Measurements from ENCODE around the gene GFI1. TPM values are rescaled to one million over a fixed set of nuclear protein-coding genes. Genes with fewer than 3 reads are reported as not detected.
"Not testable (repeated sequence)": the region's sequence is repeated elsewhere in the genome, so short reads cannot be mapped to it uniquely, and the experiment has no call there.

GFI1 gene
- total RNA-seq, 1 experiment from 2014 or later, result 0.84 TPM

- Histone ChIP-seq H3K9me2 (replicated peaks; ENCODE audit: low read length) (no peaks in the 10 kb centered on the region), H3K4me2 (ENCODE audit: low read length) (no peak overlapping the region), H3K27me3 (ENCODE audit: low read length) (no peaks in the 10 kb centered on the region), H3K27ac (ENCODE audit: low read length) (no peak overlapping the region), H3K4me3 (ENCODE audit: low read length) (no peak overlapping the region), H3K79me2 (ENCODE audit: low read length) (no peaks in the 10 kb centered on the region), H3K9me3 (ENCODE audit: low read length) (no peaks in the 10 kb centered on the region), H4K20me1 (ENCODE audit: low read length) (no peaks in the 10 kb centered on the region), H2AFZ (ENCODE audit: low read length) (no peak overlapping the region), H3K36me3 (ENCODE audit: low read depth, low read length) (no peaks in the 10 kb centered on the region), H3F3A (ENCODE audit: low read length, unreplicated experiment) (no peaks in the 10 kb centered on the region), H3K4me1 (ENCODE audit: insufficient read depth, low read length) (0 out of 2 replicates have a peak, but pooled peaks cover 7% of the 10 kb centered on the region), H3K9ac (ENCODE audit: low read length) (no peak overlapping the region)
- POLR2A ChIA-PET (ENCODE audit: unreplicated experiment), result no interaction called here
- TF ChIP-seq CTCF (conservative IDR thresholded peaks at IDR 0.05; ENCODE audit: low read depth, low read length), result no peak
- no peak for TF ChIP-seq EZH2phosphoT487 (IDR thresholded peaks at IDR 0.05; ENCODE audit: borderline replicate concordance, low read length)
- TF ChIP-seq EZH2 (IDR thresholded peaks at IDR 0.05; ENCODE audit: low read length, unreplicated experiment), result no peak
- intact Hi-C loops (cut with micrococcal nuclease), result no loop called here
- ATAC-seq (no peak), DNase-seq (no peak)
- CTCF ChIA-PET, result no interaction called here
- no TSS peak for BruUV-seq (replicated peaks)
Observed at GRCh38 chr1:92441316-92441696, 45.4 kb downstream of the GFI1 start.

DNA sequence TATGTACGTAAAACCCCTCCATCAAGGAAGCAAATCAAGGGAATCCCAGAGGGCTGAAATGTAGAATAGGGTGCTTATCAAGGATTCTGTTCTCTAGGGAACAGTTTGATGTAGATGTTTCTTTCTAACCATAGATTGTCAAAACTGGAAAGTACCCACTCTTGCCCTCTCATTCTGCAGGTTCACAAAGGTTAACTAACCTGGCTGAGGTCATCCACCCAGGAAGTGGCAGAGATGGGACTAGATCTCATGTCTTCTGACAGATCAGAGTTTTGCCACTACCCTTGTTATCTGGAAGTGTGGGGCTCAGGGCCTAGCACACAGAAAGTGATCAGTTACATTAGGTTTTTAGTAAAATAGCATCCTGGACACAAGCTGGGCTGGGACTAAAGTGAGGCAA lies 47.4 kb downstream of the GFI1 start:
- Histone ChIP-seq H3K79me2 (ENCODE audit: low read length) (no peaks in the 10 kb centered on the region), H3F3A (ENCODE audit: low read length, unreplicated experiment) (no peaks in the 10 kb centered on the region), H3K27me3 (ENCODE audit: low read length) (no peaks in the 10 kb centered on the region), H3K9me2 (replicated peaks; ENCODE audit: low read length) (no peaks in the 10 kb centered on the region), H2AFZ (ENCODE audit: low read length) (no peak overlapping the region), H3K36me3 (ENCODE audit: low read depth, low read length) (no peaks in the 10 kb centered on the region), H3K4me1 (ENCODE audit: insufficient read depth, low read length) (0 out of 2 replicates have a peak, but pooled peaks cover 2% of the 10 kb centered on the region), H3K9ac (ENCODE audit: low read length) (no peak overlapping the region), H3K9me3 (ENCODE audit: low read length) (no peaks in the 10 kb centered on the region), H3K4me2 (ENCODE audit: low read length) (no peak overlapping the region), H4K20me1 (ENCODE audit: low read length) (no peaks in the 10 kb centered on the region), H3K4me3 (ENCODE audit: low read length) (no peak overlapping the region), H3K27ac (ENCODE audit: low read length) (no peak overlapping the region)
- ChIA-PET POLR2A (ENCODE audit: unreplicated experiment) (no interaction called here), CTCF (no interaction called here)
- ATAC-seq (no peak), DNase-seq (no peak)
- no TSS peak for BruUV-seq (replicated peaks)
- intact Hi-C loops (cut with micrococcal nuclease), result no loop called here
- TF ChIP-seq CTCF (conservative IDR thresholded peaks at IDR 0.05; ENCODE audit: low read depth, low read length) (no peak), EZH2phosphoT487 (IDR thresholded peaks at IDR 0.05; ENCODE audit: borderline replicate concordance, low read length) (no peak), EZH2 (IDR thresholded peaks at IDR 0.05; ENCODE audit: low read length, unreplicated experiment) (no peak)

GRCh38 chr1:92434572-92434971 lies 52.2 kb downstream of the GFI1 start:
- ATAC-seq; BruUV-seq (replicated peaks); H3K27me3 ChIP-seq (ENCODE audit: low read length); H3K9me3 ChIP-seq (ENCODE audit: low read length); H3K36me3 ChIP-seq (ENCODE audit: low read depth, low read length); H2AFZ ChIP-seq (ENCODE audit: low read length); intact Hi-C loops (cut with micrococcal nuclease); CTCF ChIA-PET; H3K4me2 ChIP-seq (ENCODE audit: low read length); DNase-seq; H3K79me2 ChIP-seq (ENCODE audit: low read length); H3F3A ChIP-seq (ENCODE audit: low read length, unreplicated experiment); H4K20me1 ChIP-seq (ENCODE audit: low read length); POLR2A ChIA-PET (ENCODE audit: unreplicated experiment); H3K4me3 ChIP-seq (ENCODE audit: low read length); H3K27ac ChIP-seq (ENCODE audit: low read length); H3K9ac ChIP-seq (ENCODE audit: low read length); H3K9me2 ChIP-seq (replicated peaks; ENCODE audit: low read length); H3K4me1 ChIP-seq (ENCODE audit: insufficient read depth, low read length): not testable (repeated sequence)
